Smooth muscle cell of the brain vasculature (primary cell): ENCODE measurements around the gene AKIRIN1.
A peak's percentile ranks its signal among the peaks of the same experiment; 100 is the strongest.
"Not testable (repeated sequence)": the region's sequence is repeated elsewhere in the genome, so short reads cannot be mapped to it uniquely, and the experiment has no call there.

Source experiments
- DNase-seq: peaks from one replicate; pipeline ENCODE4 v3.0.0-alpha.2; 2012; ENCODE audit warnings: low read depth, low spot score

The AKIRIN1 gene

DNA sequence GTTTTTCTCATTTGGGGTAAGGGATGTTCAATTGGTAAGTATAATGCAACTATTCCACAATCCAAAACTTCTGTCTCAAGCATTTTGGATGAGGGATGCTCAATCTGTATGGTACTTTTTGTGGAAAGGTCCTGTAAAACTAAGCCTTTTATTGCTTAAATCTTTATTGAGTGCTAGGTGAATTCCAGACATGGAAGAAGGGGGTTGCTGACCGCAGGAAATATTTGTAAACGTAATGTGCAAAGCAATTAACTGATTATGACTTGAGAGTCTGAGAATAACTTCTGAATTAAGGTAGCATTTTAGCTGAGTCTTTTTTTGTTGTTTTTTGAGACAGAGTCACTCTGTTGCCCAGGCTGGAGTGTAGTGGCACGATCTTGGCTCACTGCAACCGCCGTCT is 3.1 kb downstream of the AKIRIN1 start:
- DNase-seq = no peak

DNA sequence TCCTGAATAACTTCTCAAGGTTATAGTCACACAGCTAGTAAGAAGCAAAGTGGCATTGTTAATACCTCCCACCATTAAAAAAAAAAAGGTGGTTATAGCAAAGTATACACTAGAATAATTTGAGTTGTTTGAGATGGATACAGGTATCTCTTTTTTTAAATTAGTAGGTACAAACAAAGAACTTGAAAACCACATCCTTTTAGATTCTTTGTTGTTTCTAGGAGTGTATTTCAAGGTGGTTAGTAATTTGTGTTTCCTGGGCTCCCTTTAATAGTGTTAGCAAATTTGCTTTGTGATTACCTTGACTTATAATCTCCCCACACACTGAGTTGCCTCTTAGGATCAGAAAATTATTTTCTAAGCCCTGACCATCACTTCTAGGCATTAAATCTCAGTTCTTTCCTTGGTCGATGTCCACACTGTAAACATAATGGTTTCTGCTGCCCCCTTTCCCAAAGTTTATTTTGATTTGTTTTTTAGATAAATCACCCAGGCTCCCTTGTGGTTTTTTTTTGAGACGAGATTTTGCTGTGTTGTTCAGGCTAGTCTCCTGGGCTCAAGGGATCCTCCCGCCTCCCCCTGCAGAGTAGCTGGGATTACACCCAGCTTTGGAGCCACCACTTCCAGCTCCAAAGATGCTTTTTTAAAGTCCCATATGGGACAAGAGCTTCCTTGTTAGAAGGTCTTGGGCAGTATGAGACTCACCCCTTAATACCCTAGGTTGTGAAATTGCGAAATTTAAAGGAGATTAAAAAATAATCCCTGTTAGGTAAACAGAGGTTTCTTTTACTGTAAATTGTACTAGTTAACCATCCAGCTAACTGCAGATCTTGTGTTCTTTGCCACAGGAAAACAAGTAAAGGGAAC is 6.2 kb downstream of the AKIRIN1 start:
- no peak for DNase-seq

DNA sequence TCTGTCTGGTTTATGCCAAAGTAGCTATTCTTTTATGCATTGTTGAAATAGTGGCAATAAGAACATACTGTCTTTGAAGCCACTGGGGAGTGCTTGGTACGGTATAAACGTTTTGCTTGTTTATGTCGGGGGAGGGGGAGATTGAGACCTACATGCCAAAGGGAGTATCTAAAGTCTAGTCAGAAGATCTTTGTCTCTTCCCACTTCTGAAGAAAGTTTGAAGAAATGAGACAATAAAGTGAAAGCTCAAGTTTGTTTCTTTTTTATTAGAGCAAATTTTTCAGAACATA is 6.8 kb downstream of the AKIRIN1 start:
- DNase-seq = no peak

DNA sequence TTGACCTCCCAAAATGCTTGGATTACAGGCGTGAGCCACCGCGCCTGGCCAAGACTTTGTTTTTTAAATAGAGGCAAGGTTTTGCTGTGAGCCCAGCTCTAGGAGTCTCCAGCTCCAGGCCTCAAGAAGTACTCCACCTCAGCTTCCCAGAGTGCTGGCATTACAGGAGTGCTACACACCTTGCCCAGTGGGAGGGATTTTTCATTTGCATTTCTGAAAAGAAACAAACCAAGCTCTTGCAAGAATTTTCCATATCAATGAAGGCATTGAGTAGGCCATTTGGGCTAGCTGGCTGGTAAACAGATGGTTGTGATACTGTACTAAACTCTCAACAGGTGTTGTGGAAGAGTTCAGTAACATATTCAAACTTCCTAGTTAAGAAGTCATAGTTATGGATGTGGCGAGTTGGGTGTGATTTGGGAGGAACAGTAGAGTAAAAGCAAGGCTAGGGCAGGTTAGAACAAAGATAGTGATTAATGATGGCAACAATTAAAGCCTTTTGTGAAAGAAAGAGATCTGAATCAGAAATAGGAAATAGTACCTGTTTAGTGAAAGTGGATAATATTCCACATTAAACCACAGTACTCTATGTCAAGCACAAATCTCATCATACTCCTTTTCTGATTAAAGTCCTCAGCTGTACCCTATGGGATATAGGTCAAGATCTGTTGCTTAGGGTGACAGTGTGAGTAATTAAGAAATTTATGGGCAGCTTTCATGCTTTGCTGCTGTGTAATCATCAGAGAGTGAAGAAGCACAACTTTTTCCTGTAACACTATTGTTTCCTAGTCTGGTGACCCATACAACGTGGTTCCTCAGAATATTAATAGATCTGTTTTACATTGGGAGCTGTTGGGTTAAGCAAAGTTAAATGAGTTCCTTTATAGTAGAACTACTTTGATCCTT is 10.7 kb downstream of the AKIRIN1 start:
- DNase-seq = no peak

DNA sequence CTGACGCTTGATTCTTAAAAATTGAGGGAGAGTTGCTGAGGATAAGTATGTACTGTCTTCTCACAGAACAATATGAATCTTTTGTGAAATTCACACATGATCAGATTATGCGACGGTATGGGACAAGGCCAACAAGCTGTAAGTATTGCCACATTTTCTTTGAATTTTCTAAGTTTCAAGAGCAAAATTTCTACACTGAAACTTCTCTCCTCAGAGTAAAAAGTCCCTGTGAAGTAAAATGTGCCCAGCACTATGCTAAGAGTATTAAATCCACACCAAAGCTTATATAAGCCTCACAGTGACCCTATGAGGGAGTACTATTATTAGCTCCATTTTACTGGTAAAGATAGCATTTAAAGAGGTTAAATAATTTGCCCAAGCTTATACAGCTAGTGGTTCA is 12.2 kb downstream of the AKIRIN1 start:
- DNase-seq = no peak

DNA sequence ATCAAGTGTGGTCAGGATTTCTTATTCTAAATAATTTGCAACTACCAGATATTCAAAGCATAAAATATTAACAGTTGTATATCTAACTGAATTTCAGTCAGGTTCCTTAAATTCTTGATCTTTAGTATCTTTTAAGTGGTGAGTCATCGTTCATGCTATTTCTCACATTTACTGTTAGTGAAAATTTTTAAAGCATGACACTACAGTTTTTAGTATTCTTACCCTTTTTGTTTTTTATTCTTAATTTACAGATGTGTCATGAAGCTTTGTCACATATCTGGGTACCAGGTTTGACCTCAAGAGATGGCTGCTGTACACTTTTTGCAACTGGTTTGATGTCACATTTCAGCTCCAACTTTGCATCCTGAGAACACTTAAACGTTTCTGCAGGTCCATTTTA is 12.7 kb downstream of the AKIRIN1 start:
- DNase-seq = no peak

DNA sequence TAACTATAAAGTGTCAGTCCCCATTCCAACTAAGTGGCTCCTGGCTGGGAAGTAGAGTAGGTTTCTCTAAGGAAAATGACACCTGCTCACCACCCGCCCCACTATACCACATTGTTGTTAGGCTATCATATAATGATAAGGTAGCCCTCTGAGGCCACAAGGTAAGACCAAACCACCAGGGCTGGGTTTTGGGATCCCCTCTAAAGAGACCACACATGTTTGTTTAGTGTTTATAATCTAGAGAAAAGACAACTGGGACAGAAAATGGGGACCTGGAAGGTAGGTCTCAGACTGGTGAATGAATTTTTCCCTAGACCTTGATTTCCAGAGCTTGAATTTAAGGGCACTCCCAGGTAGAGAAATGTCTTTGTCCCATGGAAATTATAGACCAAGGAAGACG is 15.2 kb downstream of the AKIRIN1 start:
- DNase-seq = no peak

DNA sequence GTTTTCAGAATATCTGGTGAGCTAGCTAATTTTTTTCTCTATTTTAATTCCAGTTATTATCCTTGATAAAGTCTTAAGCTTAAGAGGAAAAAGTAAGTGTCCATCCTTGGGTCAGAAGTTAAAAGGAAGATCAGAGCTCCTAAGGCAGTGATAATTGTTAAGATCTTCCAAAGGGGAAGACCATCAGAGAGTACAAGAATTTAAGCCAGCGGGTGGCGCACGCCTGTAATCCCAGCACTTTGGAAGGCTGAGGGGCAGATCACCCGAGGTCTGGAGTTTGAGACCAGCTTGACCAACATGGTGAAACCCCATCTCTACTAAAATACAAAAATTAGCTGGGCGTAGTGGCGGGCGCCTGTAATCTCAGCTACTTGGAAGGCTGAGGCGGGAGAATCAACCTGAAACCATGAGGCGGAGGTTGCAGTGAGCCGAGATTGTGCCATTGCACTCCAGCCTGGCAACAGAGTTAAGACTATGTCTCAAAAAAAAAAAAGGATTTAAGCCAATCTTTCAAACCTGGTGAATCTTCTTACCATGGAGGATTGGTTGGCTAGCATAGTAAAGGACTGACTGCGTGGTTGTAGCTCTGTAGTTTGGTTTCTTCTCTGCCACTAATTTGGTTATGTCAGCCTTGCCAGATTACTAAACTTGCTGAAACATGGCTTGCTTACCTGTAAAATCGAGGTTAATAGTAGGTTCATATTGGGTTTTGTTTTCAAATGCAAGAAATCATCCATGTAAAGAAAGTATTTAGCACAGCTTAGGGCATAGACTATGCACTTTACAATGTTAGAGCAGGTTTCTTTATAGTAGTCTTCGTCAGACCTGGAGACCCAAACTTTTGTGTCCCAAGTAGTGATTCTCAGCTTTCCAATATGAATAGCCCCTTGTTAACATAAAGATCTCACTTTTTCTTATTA is 15.9 kb downstream of the AKIRIN1 start:
- DNase-seq = no peak

DNA sequence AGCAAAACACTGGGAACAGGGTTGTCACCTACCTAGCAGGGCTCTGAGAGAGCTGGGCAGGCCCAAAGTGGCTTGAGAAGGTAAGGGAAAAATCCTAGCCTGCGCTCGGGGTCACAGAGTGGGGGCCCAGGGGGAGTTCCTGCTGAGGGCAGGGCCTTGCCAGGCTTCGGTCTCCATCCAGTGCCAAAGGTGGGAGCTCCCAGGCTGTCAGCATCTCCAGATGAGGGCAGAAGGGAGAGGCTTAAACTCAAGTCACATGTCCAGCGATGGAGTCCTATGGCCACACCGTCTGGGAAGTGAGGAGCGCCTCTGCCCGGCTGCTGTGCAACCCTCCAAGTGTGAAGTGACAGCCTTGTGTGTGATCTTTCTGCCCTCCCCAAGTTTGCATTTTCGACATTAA is 23.9 kb downstream of the AKIRIN1 start:
- DNase-seq = not testable (repeated sequence)

DNA sequence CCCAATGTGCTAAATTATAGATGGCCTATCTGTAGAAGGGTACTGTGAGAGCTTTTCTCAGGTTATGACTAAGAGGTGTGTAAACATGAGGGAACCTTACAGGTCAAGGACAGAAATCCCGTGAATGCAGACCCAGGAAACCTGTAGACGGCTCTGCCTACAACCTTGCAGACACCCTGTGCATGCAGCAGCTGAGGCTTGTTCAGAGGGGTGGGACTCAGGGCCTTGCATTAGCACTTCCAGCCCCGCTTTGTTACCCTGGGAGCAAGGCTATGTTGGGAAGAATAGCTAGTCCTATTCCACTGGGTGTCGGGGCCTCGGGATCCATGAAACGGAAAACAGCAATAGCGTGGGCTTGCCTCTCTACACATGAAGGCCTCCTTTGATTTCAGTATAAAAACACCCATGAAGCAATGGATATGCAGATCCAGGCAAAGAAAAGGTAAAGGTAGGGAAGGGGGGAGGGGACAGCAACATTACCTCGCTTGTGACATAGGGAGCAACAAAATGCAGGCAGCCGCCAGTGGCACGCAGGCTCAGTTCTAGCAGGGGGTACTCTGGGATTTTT is 25.6 kb downstream of the AKIRIN1 start:
- no peak for DNase-seq

DNA sequence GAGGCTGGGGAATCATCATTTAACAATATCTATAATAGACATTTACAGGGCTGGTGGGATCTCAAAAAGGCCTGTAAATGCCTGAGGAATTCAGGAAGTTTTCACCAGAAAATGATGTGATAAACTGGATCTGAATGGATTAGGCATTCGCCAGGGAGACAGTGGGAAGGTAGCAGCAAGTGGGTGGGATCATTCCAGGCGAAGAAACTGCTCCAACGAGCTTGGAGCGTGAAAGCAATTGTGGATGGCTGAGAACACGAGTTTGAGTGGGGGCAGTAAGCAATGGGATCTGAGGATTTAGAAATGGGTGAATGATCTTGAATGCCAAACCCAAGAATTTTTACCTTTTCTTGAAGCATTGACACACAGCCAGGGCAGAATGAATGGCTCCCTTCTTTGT is 26.2 kb downstream of the AKIRIN1 start:
- no peak for DNase-seq

DNA sequence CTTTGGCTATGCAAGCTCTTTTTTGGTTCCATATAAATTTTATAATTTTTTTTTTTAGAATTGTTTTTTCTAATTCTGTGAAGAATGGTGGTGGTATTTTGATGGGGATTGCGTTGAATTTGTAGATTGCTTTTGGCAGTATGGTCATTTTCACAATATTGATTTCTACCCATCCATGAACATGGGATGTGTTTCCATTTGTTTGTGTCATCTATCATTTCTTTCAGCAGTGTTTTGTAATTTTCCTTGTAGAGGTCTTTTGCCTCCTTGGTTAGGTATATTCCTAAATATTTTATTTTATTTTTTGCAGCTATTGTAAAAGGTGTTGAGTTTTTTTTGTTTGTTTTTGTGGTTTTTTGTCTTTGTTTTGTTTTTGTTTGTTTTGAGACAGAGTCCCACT is 29.4 kb downstream of the AKIRIN1 start:
- not testable (repeated sequence) for DNase-seq

DNA sequence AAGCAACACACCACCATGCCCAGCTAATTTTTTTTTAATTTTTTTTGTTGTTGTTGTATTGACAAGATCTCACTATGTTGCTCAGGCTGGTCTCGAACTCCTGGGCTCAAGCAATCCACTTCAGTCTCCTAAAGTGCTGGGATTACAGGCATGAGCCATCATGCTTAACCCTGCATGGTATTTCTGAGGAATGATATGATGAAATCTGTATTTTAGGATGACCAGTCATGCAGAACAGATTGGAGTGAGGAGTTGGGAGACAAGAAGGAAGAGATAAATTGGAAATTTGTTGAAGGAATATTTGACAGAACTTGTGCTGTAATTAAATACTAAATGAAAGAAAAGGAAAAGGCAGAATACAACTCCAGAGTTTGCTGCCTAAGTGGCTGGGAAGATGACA is 30.4 kb downstream of the AKIRIN1 start:
- DNase-seq = no peak

DNA sequence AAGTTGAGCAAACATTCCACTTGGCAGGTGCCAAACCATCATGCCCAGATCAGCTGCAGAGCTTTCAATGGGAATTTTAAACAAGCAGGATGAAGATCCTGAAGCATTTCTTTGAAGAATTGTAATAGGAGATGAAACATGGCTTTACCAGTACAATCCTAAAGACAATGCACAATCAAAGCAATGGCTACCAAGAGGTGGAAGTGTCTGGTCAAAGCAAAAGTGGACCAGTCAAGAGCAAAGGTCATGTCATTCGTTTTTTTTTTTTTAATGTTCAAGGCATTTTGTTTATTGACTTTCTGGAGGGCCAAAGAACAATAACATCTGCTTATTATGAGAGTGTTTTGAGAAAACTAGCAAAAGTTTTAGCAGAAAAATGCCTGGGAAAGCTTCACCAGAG is 32.1 kb downstream of the AKIRIN1 start:
- DNase-seq = no peak

DNA sequence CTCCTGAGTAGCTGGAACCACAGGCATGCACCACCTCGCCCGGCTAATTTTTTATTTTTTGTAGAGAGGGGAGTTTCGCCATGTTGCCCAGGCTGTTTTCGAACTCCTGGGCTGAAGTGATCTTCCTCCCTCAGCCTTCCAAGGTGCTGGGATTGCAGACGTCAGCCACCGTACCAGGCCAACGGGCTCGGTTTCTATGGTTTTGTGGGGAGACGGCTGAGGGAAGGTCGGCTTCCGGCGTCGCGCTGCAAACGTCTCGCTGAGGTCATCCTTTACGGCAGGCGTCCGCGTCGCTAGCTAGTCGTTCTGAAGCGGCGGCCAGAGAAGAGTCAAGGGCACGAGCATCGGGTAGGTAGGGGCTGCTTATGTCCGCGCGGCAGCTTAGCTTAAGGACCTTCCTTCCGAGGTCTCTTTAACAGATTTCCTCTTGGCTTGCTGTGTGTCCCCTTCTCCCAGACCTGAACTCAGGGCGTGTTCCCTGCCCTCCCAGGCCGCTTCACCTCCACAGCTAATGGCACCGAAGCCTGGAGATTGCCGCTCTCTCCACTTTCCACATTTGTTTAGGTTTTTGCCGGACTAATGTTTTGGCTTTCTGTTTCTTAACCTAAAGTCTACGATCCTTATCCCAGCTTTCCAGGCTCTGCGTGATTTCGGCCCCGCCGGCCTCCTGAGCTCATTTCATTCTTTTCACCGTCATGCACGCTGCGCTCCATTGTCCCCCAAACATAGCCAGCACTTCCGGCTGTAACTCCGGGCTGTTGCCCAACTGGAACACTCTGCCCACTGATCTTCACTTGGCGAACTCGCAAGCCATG is 35.2 kb downstream of the AKIRIN1 start, which contains the start of gene NDUFS5:
Gene NDUFS5 (plus strand): TSS at position 300 of the 815 bp plus-strand sequence. CDS start 2,375 bp downstream, outside the sequence.
- DNase-seq = peak; percentile 67

DNA sequence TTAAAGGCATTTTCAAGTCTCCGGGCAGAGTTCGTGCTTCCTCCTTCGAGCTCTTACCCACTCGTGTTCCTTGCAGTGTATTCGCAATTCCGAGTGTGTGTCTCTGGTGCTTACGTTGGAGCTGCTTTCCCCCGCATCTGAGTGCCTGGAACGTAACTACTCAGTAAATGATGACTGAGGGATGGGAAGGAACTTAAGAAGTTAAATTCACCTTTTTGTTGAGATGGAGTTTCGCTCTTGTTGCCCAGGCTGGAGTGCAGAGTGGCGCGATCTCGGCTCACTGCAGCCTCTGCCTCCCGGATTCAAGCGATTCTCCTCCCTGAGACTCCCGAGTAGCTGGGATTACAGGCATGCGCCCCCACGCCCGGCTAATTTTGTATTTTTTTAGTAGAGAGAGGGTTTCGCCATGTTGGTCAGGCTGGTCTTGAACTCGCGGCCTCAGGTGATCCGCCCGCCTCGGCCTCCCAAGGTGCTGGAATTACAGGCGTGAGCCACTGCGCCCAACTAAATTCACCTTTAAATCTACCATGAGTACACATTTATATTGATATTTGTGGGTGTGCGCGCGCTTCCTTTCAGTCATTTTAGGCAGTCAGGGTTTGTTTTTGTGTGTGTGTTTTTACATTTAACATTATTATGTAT is 35.9 kb downstream of the AKIRIN1 start:
- no peak for DNase-seq

DNA sequence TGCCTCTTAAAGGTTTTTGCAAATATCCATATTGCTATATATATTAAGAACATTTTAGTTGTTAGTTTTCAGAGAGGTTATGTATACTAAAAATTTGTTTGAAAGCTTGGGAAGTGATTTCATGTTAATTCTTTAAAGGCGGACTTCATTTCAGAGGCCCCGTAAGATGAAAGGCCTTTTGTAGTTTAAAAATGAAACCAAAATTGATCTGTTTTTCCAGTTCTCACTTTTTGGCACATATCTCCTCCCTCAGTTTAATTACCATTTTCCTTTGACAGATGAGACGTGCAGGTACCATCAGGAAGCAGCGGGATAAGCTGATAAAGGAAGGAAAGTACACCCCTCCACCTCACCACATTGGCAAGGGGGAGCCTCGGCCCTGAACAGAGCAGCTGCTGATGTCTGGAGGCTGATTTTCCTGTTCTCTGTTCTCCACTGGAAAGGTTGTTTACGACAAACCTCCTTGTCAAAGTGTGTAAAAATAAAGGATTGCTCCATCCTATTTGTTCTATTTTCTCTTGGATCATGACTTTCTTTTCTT is 43.1 kb downstream of the AKIRIN1 start:
- DNase-seq = no peak

DNA sequence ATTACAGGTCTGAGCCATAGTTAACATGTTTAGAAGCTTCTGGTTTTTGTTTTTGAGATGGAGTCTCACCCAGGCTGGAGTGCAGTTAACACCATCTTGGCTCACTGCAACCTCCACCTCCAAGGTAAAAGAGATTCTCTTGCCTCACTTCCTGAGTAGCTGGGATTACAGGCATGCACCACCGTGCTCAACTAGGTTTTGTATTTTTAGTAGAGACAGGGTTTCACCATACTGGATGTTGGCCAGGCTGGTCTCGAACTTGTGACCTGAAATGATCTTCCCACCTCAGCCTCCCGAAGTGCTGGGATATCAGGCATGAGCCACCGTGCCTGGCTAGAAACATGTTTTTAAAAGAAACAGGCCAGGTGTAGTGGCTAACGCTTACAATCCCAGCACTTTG is 45.6 kb downstream of the AKIRIN1 start:
- no peak for DNase-seq

DNA sequence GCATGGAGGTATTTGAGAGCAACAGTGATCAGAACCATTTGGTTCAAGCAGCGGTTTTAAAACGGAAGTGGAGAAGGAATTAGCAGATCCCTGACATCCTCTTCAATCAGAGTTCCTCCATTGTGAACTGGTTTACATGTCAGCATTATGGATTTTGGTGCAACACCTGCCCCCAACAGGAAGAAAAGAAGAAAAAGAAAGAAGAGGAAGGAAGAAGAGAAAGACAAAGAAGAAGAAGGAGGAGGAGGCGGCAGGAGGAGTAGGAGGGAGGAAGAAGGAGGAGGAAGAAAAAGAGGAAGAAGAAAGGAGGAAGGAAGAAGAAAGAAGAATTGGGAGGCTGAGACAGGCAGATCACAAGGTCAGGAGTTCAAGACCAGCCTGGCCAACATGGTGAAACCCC is 52.4 kb downstream of the AKIRIN1 start:
- DNase-seq = no peak

DNA sequence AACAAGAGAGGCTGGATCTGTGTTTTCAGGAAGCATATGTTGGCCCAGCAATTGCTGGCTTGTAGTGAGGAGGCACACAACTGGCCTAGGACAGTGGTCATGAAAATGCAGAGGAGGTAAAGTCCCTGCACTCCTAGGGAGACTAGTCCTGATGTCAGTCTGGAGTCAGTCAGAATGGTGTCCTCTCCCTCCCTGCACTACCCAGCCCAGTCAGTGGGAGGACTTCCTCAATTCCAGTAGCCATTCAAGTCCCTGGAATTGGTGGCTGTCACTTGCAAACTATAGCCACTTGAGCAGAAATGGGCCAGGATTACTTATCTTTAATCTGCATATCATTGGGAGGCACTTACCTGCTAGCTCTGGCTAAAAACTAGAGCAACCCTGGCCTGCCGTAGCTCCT is 53.7 kb downstream of the AKIRIN1 start:
- DNase-seq = no peak
